KMS-11 (cell line): ENCODE data around the gene SPRR2B.

Source experiments
- H2AFZ ChIP-seq: fragments of 200-600 bp; sonication (generic); 2 replicates; pipeline ENCODE4 v1.6.1; 2016; ENCODE audit warnings: antibody characterized with exemption, mixed run types, low read depth
- H3K27ac ChIP-seq: fragments of 200-600 bp; sonication (generic); 2 replicates; pipeline ENCODE4 v1.6.1; 2016; ENCODE audit warnings: mild to moderate bottlenecking, mixed run types
- H3K27me3 ChIP-seq: fragments of 200-600 bp; sonication (generic); 2 replicates; pipeline ENCODE4 v1.6.1; 2017; ENCODE audit warnings: mild to moderate bottlenecking, low read depth, mixed run types, moderate library complexity; ENCODE audit not compliant: insufficient read depth
- H3K36me3 ChIP-seq: fragments of 200-600 bp; sonication (generic); 2 replicates; pipeline ENCODE4 v1.6.1; 2017; ENCODE audit warnings: mild to moderate bottlenecking, mixed run types; ENCODE audit not compliant: insufficient read depth
- H3K4me1 ChIP-seq: fragments of 200-600 bp; sonication (generic); 2 replicates; pipeline ENCODE4 v1.6.1; 2016; ENCODE audit warnings: mild to moderate bottlenecking, low read depth, mixed run types; ENCODE audit not compliant: poor library complexity, severe bottlenecking
- H3K4me2 ChIP-seq: fragments of 200-600 bp; sonication (generic); 2 replicates; pipeline ENCODE4 v1.7.0; 2016; ENCODE audit warnings: mild to moderate bottlenecking, mixed run types
- H3K4me3 ChIP-seq: fragments of 200-600 bp; sonication (generic); IDR thresholded peaks from 2 replicates; pipeline ENCODE4 v1.6.1; 2017; ENCODE audit warnings: low read depth, low read length, mixed read lengths; ENCODE audit not compliant: insufficient read depth
- H3K79me2 ChIP-seq: fragments of 200-600 bp; sonication (generic); 2 replicates; pipeline ENCODE4 v1.6.1; 2016; ENCODE audit warnings: low read depth, mixed run types; ENCODE audit not compliant: insufficient read depth
- H3K9ac ChIP-seq: fragments of 200-600 bp; sonication (generic); 2 replicates; pipeline ENCODE4 v1.6.1; 2016; ENCODE audit warnings: mild to moderate bottlenecking, mixed run types
- H4K20me1 ChIP-seq: fragments of 200-600 bp; sonication (generic); 2 replicates; pipeline ENCODE4 v1.6.1; 2016; ENCODE audit warnings: mild to moderate bottlenecking, mixed run types; ENCODE audit not compliant: insufficient read depth
- TF ChIP-seq, protein P1 (sequence below): fragments of 200-600 bp; sonication (generic); conservative IDR thresholded peaks from 2 replicates; pipeline ENCODE4 v1.6.1; 2017; ENCODE audit warnings: low read depth, mild to moderate bottlenecking, antibody characterized with exemption, low read length, moderate library complexity, mixed read lengths

SPRR2B gene

DNA sequence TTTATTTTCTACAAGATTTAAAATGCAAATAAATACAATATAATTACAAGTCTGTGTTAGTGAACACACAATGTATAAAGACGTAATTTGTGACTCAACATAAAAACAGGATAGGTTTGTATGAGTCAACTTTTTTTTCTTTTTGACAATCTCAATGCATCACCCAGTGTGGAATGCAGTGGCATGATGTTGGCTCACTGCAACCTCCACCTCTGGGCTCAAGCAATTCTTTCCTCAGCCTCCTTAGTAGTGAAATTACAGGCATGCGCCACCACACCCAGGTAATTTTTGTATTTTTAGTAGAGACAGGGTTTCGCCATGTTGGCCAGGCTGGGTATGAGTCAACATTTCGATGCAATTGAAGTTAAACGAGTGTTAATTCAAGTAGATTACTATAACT, 28.8 kb upstream of the SPRR2B start:
- Histone ChIP-seq H3K4me2 (no peak overlapping the region), H3K27me3 (no peaks in the 10 kb centered on the region), H3K36me3 (no peaks in the 10 kb centered on the region), H3K4me3 (no peak overlapping the region), H3K27ac (no peak overlapping the region), H2AFZ (no peak overlapping the region), H4K20me1 (no peaks in the 10 kb centered on the region), H3K9ac (no peak overlapping the region), H3K79me2 (no peaks in the 10 kb centered on the region), H3K4me1 (no peaks in the 10 kb centered on the region)
- TF ChIP-seq, protein P1, sequence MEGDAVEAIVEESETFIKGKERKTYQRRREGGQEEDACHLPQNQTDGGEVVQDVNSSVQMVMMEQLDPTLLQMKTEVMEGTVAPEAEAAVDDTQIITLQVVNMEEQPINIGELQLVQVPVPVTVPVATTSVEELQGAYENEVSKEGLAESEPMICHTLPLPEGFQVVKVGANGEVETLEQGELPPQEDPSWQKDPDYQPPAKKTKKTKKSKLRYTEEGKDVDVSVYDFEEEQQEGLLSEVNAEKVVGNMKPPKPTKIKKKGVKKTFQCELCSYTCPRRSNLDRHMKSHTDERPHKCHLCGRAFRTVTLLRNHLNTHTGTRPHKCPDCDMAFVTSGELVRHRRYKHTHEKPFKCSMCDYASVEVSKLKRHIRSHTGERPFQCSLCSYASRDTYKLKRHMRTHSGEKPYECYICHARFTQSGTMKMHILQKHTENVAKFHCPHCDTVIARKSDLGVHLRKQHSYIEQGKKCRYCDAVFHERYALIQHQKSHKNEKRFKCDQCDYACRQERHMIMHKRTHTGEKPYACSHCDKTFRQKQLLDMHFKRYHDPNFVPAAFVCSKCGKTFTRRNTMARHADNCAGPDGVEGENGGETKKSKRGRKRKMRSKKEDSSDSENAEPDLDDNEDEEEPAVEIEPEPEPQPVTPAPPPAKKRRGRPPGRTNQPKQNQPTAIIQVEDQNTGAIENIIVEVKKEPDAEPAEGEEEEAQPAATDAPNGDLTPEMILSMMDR, result no peak

DNA sequence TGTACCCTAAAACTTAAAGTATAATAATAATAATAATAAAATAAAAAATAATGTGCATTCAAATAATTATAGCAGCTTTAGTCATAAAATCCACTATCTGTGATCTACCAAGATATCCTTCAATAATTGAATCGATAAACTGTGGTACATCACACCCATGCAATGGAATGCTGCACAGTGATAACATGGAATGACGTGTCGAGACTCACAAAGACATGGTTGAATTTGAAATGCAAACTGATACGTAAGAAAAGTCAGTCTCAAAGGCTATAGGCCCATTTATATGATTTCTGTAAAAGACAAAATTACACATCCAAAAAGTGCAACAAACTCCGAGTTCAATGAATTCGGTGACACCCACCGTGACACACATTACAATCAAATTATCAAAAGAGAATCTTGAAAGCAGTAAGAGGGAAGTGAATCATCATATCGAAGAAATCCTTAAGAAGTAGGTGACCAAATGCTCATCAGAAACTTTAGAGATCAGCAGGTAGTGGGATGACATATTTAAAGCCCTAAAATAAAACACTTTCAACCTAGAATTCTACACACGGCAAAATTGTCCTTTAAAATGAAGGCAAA, 28.1 kb upstream of the SPRR2B start:
- H3K4me2 ChIP-seq, result no peak overlapping the region
- no peaks in the 10 kb centered on the region for H3K27me3 ChIP-seq
- H3K4me3 ChIP-seq, result no peak overlapping the region
- H3K79me2 ChIP-seq, result no peaks in the 10 kb centered on the region
- TF ChIP-seq, protein P1, result no peak
- no peaks in the 10 kb centered on the region for H4K20me1 ChIP-seq
- no peaks in the 10 kb centered on the region for H3K4me1 ChIP-seq
- no peaks in the 10 kb centered on the region for H3K36me3 ChIP-seq
- no peak overlapping the region for H3K27ac ChIP-seq
- no peak overlapping the region for H3K9ac ChIP-seq
- H2AFZ ChIP-seq, result no peak overlapping the region

DNA sequence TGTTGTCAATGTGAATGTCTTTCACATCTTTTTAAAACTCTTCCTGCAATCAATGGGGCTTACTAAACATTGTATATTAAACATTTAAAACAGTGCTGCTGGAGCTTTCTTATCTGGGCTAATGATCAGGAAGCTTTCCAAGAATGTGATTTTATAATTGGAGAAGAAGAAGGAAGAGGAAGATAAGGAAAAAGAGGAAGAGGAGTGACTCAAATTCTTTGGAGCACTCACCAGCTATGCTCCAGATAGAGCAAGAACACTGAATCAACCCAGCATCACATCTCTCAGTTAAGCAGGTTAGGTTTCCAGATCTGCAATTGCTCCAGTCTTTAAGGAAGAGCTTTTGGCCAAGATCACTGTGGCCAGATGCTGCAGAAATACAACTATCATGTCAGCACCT, 24.4 kb upstream of the SPRR2B start:
- no peak overlapping the region for H3K4me3 ChIP-seq
- no peak overlapping the region for H2AFZ ChIP-seq
- no peak overlapping the region for H3K9ac ChIP-seq
- H4K20me1 ChIP-seq, result no peaks in the 10 kb centered on the region
- no peaks in the 10 kb centered on the region for H3K36me3 ChIP-seq
- no peak overlapping the region for H3K27ac ChIP-seq
- TF ChIP-seq, protein P1, result no peak
- H3K4me2 ChIP-seq, result no peak overlapping the region
- no peaks in the 10 kb centered on the region for H3K4me1 ChIP-seq
- no peaks in the 10 kb centered on the region for H3K79me2 ChIP-seq
- H3K27me3 ChIP-seq, result no peaks in the 10 kb centered on the region

DNA sequence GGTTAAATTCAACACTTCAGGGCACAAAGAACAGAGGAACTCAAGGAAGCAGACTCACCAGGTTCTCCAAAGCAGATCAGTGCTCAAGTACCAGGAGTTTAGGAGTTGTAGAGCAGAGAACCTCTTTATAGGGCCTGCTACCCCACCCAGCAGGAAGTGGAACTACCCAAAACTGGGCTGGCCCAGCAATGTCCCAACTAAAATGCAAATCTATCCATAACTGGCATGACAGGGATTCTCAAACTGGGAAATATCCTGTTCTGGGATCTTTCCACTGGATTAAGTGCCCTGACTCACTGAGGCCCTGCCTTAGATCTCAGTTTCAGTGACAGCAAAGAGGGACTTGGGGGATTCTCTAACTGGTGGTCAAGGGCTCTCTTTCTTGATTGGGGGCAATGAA, 23.0 kb upstream of the SPRR2B start, which contains the start of gene SPRR2E:
Gene SPRR2E (minus strand): TSS at position 101 of the 400 bp plus-strand sequence. CDS start 775 bp downstream, outside the sequence.
- no peaks in the 10 kb centered on the region for H3K79me2 ChIP-seq
- H3K4me1 ChIP-seq, result no peaks in the 10 kb centered on the region
- H4K20me1 ChIP-seq, result no peaks in the 10 kb centered on the region
- no peak within 1 kb of the TSS for H3K27ac ChIP-seq
- TF ChIP-seq, protein P1, result no peak
- no peak within 1 kb of the TSS for H3K4me3 ChIP-seq
- H3K36me3 ChIP-seq, result no peaks in the 10 kb centered on the region
- no peak within 1 kb of the TSS for H3K9ac ChIP-seq
- H2AFZ ChIP-seq, result no peak within 1 kb of the TSS
- H3K27me3 ChIP-seq, result no peaks in the 10 kb centered on the region
- no peak within 1 kb of the TSS for H3K4me2 ChIP-seq
